KMS-11 (cell line): ENCODE results near the gene FBLN1.

Experiments used
- H2AFZ ChIP-seq: fragments of 200-600 bp; sonication (generic); 2 replicates; pipeline ENCODE4 v1.6.1; 2016; ENCODE audit warnings: antibody characterized with exemption, mixed run types, low read depth
- H3K27ac ChIP-seq: fragments of 200-600 bp; sonication (generic); 2 replicates; pipeline ENCODE4 v1.6.1; 2016; ENCODE audit warnings: mild to moderate bottlenecking, mixed run types
- H3K27me3 ChIP-seq: fragments of 200-600 bp; sonication (generic); 2 replicates; pipeline ENCODE4 v1.6.1; 2017; ENCODE audit warnings: mild to moderate bottlenecking, low read depth, mixed run types, moderate library complexity; ENCODE audit not compliant: insufficient read depth
- H3K36me3 ChIP-seq: fragments of 200-600 bp; sonication (generic); 2 replicates; pipeline ENCODE4 v1.6.1; 2017; ENCODE audit warnings: mild to moderate bottlenecking, mixed run types; ENCODE audit not compliant: insufficient read depth
- H3K4me1 ChIP-seq: fragments of 200-600 bp; sonication (generic); 2 replicates; pipeline ENCODE4 v1.6.1; 2016; ENCODE audit warnings: mild to moderate bottlenecking, low read depth, mixed run types; ENCODE audit not compliant: poor library complexity, severe bottlenecking
- H3K4me2 ChIP-seq: fragments of 200-600 bp; sonication (generic); 2 replicates; pipeline ENCODE4 v1.7.0; 2016; ENCODE audit warnings: mild to moderate bottlenecking, mixed run types
- H3K4me3 ChIP-seq: fragments of 200-600 bp; sonication (generic); IDR thresholded peaks from 2 replicates; pipeline ENCODE4 v1.6.1; 2017; ENCODE audit warnings: low read depth, low read length, mixed read lengths; ENCODE audit not compliant: insufficient read depth
- H3K79me2 ChIP-seq: fragments of 200-600 bp; sonication (generic); 2 replicates; pipeline ENCODE4 v1.6.1; 2016; ENCODE audit warnings: low read depth, mixed run types; ENCODE audit not compliant: insufficient read depth
- H3K9ac ChIP-seq: fragments of 200-600 bp; sonication (generic); 2 replicates; pipeline ENCODE4 v1.6.1; 2016; ENCODE audit warnings: mild to moderate bottlenecking, mixed run types
- H4K20me1 ChIP-seq: fragments of 200-600 bp; sonication (generic); 2 replicates; pipeline ENCODE4 v1.6.1; 2016; ENCODE audit warnings: mild to moderate bottlenecking, mixed run types; ENCODE audit not compliant: insufficient read depth
- TF ChIP-seq, protein P1 (sequence below): fragments of 200-600 bp; sonication (generic); conservative IDR thresholded peaks from 2 replicates; pipeline ENCODE4 v1.6.1; 2017; ENCODE audit warnings: low read depth, mild to moderate bottlenecking, antibody characterized with exemption, low read length, moderate library complexity, mixed read lengths

Gene FBLN1

GRCh38 chr22:45565171-45565570 lies 62.5 kb downstream of the FBLN1 start:
- Histone ChIP-seq H2AFZ (no peak overlapping the region), H3K9ac (no peak overlapping the region), H3K27ac (no peak overlapping the region), H3K36me3 (no peaks in the 10 kb centered on the region), H3K27me3 (peaks cover 66% of the 10 kb centered on the region), H3K4me3 (no peak overlapping the region), H3K79me2 (no peaks in the 10 kb centered on the region), H3K4me1 (no peaks in the 10 kb centered on the region), H3K4me2 (no peak overlapping the region), H4K20me1 (no peaks in the 10 kb centered on the region)
- TF ChIP-seq, protein P1, sequence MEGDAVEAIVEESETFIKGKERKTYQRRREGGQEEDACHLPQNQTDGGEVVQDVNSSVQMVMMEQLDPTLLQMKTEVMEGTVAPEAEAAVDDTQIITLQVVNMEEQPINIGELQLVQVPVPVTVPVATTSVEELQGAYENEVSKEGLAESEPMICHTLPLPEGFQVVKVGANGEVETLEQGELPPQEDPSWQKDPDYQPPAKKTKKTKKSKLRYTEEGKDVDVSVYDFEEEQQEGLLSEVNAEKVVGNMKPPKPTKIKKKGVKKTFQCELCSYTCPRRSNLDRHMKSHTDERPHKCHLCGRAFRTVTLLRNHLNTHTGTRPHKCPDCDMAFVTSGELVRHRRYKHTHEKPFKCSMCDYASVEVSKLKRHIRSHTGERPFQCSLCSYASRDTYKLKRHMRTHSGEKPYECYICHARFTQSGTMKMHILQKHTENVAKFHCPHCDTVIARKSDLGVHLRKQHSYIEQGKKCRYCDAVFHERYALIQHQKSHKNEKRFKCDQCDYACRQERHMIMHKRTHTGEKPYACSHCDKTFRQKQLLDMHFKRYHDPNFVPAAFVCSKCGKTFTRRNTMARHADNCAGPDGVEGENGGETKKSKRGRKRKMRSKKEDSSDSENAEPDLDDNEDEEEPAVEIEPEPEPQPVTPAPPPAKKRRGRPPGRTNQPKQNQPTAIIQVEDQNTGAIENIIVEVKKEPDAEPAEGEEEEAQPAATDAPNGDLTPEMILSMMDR: no peak

DNA sequence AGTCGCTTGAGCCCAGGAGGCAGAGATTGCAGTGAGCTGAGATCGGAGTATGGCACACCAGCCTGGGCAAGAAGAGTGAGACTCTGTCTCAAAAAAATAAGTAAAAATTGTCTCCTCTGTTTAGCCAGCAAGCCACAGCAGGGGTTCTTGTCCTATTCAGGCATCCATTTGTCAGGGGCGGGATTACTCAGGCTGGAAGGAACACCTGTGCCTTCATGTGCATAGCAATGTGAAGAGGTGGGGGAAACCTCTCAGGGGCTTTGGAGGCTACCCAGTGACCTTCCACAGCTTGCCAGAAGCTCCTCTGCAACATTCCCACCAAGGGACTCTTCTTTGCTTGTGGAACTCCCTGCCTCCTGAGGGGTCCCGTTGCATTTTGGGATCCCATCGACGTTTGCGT lies 63.3 kb downstream of the FBLN1 start:
- Histone ChIP-seq H3K9ac (no peak overlapping the region), H3K36me3 (no peaks in the 10 kb centered on the region), H3K4me1 (no peaks in the 10 kb centered on the region), H3K27ac (no peak overlapping the region), H3K79me2 (no peaks in the 10 kb centered on the region), H3K4me2 (no peak overlapping the region), H2AFZ (no peak overlapping the region), H3K27me3 (peaks cover 66% of the 10 kb centered on the region), H4K20me1 (no peaks in the 10 kb centered on the region), H3K4me3 (no peak overlapping the region)
- TF ChIP-seq, protein P1: no peak

GRCh38 chr22:45568213-45568612 lies 65.5 kb downstream of the FBLN1 start:
- Histone ChIP-seq H3K36me3 (no peaks in the 10 kb centered on the region), H3K27me3 (peaks cover 70% of the 10 kb centered on the region), H3K4me2 (no peak overlapping the region), H3K27ac (no peak overlapping the region), H3K4me1 (no peaks in the 10 kb centered on the region), H3K4me3 (no peak overlapping the region), H2AFZ (no peak overlapping the region), H3K79me2 (no peaks in the 10 kb centered on the region), H3K9ac (no peak overlapping the region), H4K20me1 (no peaks in the 10 kb centered on the region)
- TF ChIP-seq, protein P1: no peak

DNA sequence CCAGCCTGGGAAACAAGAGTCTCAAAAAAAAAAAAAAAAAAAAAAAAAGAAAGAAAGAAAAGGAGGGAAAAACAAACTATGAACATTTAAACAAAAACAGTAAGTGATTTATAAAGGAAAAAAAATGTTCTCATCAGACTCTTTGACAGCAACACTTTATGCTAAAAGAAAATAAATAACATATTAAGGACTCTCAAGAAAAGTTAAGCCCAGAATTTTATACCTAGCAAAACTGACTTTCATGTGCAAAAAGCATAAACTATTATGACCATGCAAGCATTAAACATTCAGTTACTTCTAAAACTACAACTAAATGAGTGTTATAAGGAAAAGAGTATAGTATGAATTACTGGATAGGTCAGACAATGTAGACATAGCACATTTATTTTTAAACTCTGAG lies 68.4 kb downstream of the FBLN1 start:
- Histone ChIP-seq H3K4me2 (no peak overlapping the region), H3K4me1 (no peaks in the 10 kb centered on the region), H3K4me3 (no peak overlapping the region), H3K36me3 (no peaks in the 10 kb centered on the region), H3K9ac (no peak overlapping the region), H3K27me3 (peaks cover 64% of the 10 kb centered on the region; the same call in 1 of the 2 replicates), H2AFZ (no peak overlapping the region), H3K27ac (no peak overlapping the region), H3K79me2 (no peaks in the 10 kb centered on the region), H4K20me1 (no peaks in the 10 kb centered on the region)
- TF ChIP-seq, protein P1: no peak
